Measurements from ENCODE around the gene TC2N.
"Not testable (repeated sequence)": the region's sequence is repeated elsewhere in the genome, so short reads cannot be mapped to it uniquely, and the experiment has no call there.

Gene TC2N

GRCh38 chr14:91751719-91752118, 115.6 kb downstream of the TC2N start:
- H3K4me3 ChIP-seq (ENCODE audit: low read depth, low read length) = no peak overlapping the region
- H3K4me1 ChIP-seq (ENCODE audit: control insufficient read depth, insufficient read depth, low read length) = peaks cover 7% of the 10 kb centered on the region
- no peaks in the 10 kb centered on the region for H3K36me3 ChIP-seq (ENCODE audit: control insufficient read depth, insufficient read depth, low read length)
- H3K9me3 ChIP-seq (ENCODE audit: control insufficient read depth, insufficient read depth, low read depth, low read length) = no peaks in the 10 kb centered on the region
- no peaks in the 10 kb centered on the region for H3K27me3 ChIP-seq (ENCODE audit: control insufficient read depth, insufficient read depth, low read length)
- H3K27ac ChIP-seq (ENCODE audit: low read depth, low read length) = no peak overlapping the region
- no peak overlapping the region for H3K9ac ChIP-seq (ENCODE audit: low read length)

GRCh38 chr14:91750634-91751198, 116.6 kb downstream of the TC2N start:
- Histone ChIP-seq H3K9ac (ENCODE audit: low read length) (no peak overlapping the region), H3K9me3 (ENCODE audit: control insufficient read depth, insufficient read depth, low read depth, low read length) (no peaks in the 10 kb centered on the region), H3K27ac (ENCODE audit: low read depth, low read length) (no peak overlapping the region), H3K36me3 (ENCODE audit: control insufficient read depth, insufficient read depth, low read length) (no peaks in the 10 kb centered on the region), H3K4me3 (ENCODE audit: low read depth, low read length) (no peak overlapping the region), H3K27me3 (ENCODE audit: control insufficient read depth, insufficient read depth, low read length) (no peaks in the 10 kb centered on the region), H3K4me1 (ENCODE audit: control insufficient read depth, insufficient read depth, low read length) (peaks cover 7% of the 10 kb centered on the region)

- no peak overlapping the region for H3K4me3 ChIP-seq (ENCODE audit: low read depth, low read length)
- no peaks in the 10 kb centered on the region for H3K9me3 ChIP-seq (ENCODE audit: control insufficient read depth, insufficient read depth, low read depth, low read length)
- H3K27me3 ChIP-seq (ENCODE audit: control insufficient read depth, insufficient read depth, low read length) = no peaks in the 10 kb centered on the region
- no peak overlapping the region for H3K9ac ChIP-seq (ENCODE audit: low read length)
- H3K27ac ChIP-seq (ENCODE audit: low read depth, low read length) = no peak overlapping the region
- no peaks in the 10 kb centered on the region for H3K36me3 ChIP-seq (ENCODE audit: control insufficient read depth, insufficient read depth, low read length)
- peaks cover 7% of the 10 kb centered on the region for H3K4me1 ChIP-seq (ENCODE audit: control insufficient read depth, insufficient read depth, low read length)
Measured at GRCh38 chr14:91749868-91750267, 117.5 kb downstream of the TC2N start.

- Histone ChIP-seq H3K27ac (ENCODE audit: low read depth, low read length) (no peak overlapping the region), H3K4me1 (ENCODE audit: control insufficient read depth, insufficient read depth, low read length) (no peaks in the 10 kb centered on the region), H3K36me3 (ENCODE audit: control insufficient read depth, insufficient read depth, low read length) (no peaks in the 10 kb centered on the region), H3K27me3 (ENCODE audit: control insufficient read depth, insufficient read depth, low read length) (no peaks in the 10 kb centered on the region), H3K9me3 (ENCODE audit: control insufficient read depth, insufficient read depth, low read depth, low read length) (no peaks in the 10 kb centered on the region), H3K9ac (ENCODE audit: low read length) (no peak overlapping the region), H3K4me3 (ENCODE audit: low read depth, low read length) (no peak overlapping the region)
Measured at GRCh38 chr14:91748049-91748448, 119.3 kb downstream of the TC2N start.

GRCh38 chr14:91745344-91745743, 122.0 kb downstream of the TC2N start:
- H3K27me3 ChIP-seq (ENCODE audit: control insufficient read depth, insufficient read depth, low read length) = no peaks in the 10 kb centered on the region
- H3K36me3 ChIP-seq (ENCODE audit: control insufficient read depth, insufficient read depth, low read length) = no peaks in the 10 kb centered on the region
- H3K4me1 ChIP-seq (ENCODE audit: control insufficient read depth, insufficient read depth, low read length) = no peaks in the 10 kb centered on the region
- no peak overlapping the region for H3K27ac ChIP-seq (ENCODE audit: low read depth, low read length)
- no peak overlapping the region for H3K4me3 ChIP-seq (ENCODE audit: low read depth, low read length)
- no peak overlapping the region for H3K9ac ChIP-seq (ENCODE audit: low read length)
- H3K9me3 ChIP-seq (ENCODE audit: control insufficient read depth, insufficient read depth, low read depth, low read length) = no peaks in the 10 kb centered on the region

DNA sequence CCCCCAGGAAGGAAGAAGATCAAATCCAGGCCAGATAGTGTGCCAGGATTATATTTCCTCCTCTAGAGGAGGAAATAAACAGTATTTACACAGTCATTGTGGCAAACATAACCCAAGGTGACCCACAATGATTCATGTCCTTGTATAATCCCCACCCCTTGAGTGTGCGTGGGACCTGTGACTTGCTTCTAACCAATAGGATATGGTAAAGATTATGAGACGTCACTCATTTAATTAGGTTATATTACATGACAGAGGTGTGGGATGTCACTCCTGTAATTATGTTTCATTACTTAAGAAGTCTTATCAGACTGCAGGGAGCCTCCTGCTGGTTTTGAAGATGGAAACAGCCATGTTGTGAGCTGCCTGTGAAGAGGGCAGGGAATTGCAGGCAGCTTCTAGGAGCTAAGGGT, 123.3 kb downstream of the TC2N start:
- Histone ChIP-seq H3K27ac (ENCODE audit: low read depth, low read length) (no peak overlapping the region), H3K36me3 (ENCODE audit: control insufficient read depth, insufficient read depth, low read length) (no peaks in the 10 kb centered on the region), H3K4me3 (ENCODE audit: low read depth, low read length) (no peak overlapping the region), H3K27me3 (ENCODE audit: control insufficient read depth, insufficient read depth, low read length) (no peaks in the 10 kb centered on the region), H3K9me3 (ENCODE audit: control insufficient read depth, insufficient read depth, low read depth, low read length) (no peaks in the 10 kb centered on the region), H3K4me1 (ENCODE audit: control insufficient read depth, insufficient read depth, low read length) (no peaks in the 10 kb centered on the region), H3K9ac (ENCODE audit: low read length) (no peak overlapping the region)

DNA sequence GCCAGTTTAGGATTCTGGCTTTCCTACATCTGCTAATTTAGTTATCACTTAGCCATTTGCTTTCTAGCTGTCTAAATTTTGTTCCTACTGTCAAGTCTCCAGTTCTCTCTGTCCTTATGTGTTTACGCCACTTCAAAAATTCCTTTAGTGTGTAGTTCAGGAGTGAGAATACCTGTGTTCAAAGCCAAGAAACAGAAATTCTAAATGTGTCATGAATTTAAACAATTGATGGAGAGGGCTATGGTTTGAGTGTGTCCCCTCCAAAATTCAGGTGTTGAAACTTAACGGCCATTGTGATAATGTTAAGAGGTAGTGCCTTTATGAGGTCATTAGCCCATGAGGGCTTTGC, 124.1 kb downstream of the TC2N start:
- Histone ChIP-seq H3K4me3 (ENCODE audit: low read depth, low read length) (no peak overlapping the region), H3K9ac (ENCODE audit: low read length) (no peak overlapping the region), H3K9me3 (ENCODE audit: control insufficient read depth, insufficient read depth, low read depth, low read length) (no peaks in the 10 kb centered on the region), H3K4me1 (ENCODE audit: control insufficient read depth, insufficient read depth, low read length) (no peaks in the 10 kb centered on the region), H3K36me3 (ENCODE audit: control insufficient read depth, insufficient read depth, low read length) (no peaks in the 10 kb centered on the region), H3K27me3 (ENCODE audit: control insufficient read depth, insufficient read depth, low read length) (no peaks in the 10 kb centered on the region), H3K27ac (ENCODE audit: low read depth, low read length) (no peak overlapping the region)

GRCh38 chr14:91742621-91743304, 124.6 kb downstream of the TC2N start:
- H3K4me3 ChIP-seq (ENCODE audit: low read depth, low read length) = no peak overlapping the region
- no peaks in the 10 kb centered on the region for H3K9me3 ChIP-seq (ENCODE audit: control insufficient read depth, insufficient read depth, low read depth, low read length)
- H3K27me3 ChIP-seq (ENCODE audit: control insufficient read depth, insufficient read depth, low read length) = no peaks in the 10 kb centered on the region
- no peaks in the 10 kb centered on the region for H3K4me1 ChIP-seq (ENCODE audit: control insufficient read depth, insufficient read depth, low read length)
- H3K36me3 ChIP-seq (ENCODE audit: control insufficient read depth, insufficient read depth, low read length) = no peaks in the 10 kb centered on the region
- no peak overlapping the region for H3K9ac ChIP-seq (ENCODE audit: low read length)
- no peak overlapping the region for H3K27ac ChIP-seq (ENCODE audit: low read depth, low read length)

GRCh38 chr14:91739867-91740266, 127.5 kb downstream of the TC2N start:
- H3K9me3 ChIP-seq (ENCODE audit: control insufficient read depth, insufficient read depth, low read depth, low read length); H3K9ac ChIP-seq (ENCODE audit: low read length); H3K27me3 ChIP-seq (ENCODE audit: control insufficient read depth, insufficient read depth, low read length); H3K27ac ChIP-seq (ENCODE audit: low read depth, low read length); H3K36me3 ChIP-seq (ENCODE audit: control insufficient read depth, insufficient read depth, low read length); H3K4me3 ChIP-seq (ENCODE audit: low read depth, low read length); H3K4me1 ChIP-seq (ENCODE audit: control insufficient read depth, insufficient read depth, low read length): not testable (repeated sequence)

GRCh38 chr14:91737619-91738018, 129.7 kb downstream of the TC2N start:
- Histone ChIP-seq H3K27ac (ENCODE audit: low read depth, low read length) (no peak overlapping the region), H3K9ac (ENCODE audit: low read length) (no peak overlapping the region), H3K4me1 (ENCODE audit: control insufficient read depth, insufficient read depth, low read length) (no peaks in the 10 kb centered on the region), H3K9me3 (ENCODE audit: control insufficient read depth, insufficient read depth, low read depth, low read length) (no peaks in the 10 kb centered on the region), H3K27me3 (ENCODE audit: control insufficient read depth, insufficient read depth, low read length) (no peaks in the 10 kb centered on the region), H3K4me3 (ENCODE audit: low read depth, low read length) (no peak overlapping the region), H3K36me3 (ENCODE audit: control insufficient read depth, insufficient read depth, low read length) (no peaks in the 10 kb centered on the region)

DNA sequence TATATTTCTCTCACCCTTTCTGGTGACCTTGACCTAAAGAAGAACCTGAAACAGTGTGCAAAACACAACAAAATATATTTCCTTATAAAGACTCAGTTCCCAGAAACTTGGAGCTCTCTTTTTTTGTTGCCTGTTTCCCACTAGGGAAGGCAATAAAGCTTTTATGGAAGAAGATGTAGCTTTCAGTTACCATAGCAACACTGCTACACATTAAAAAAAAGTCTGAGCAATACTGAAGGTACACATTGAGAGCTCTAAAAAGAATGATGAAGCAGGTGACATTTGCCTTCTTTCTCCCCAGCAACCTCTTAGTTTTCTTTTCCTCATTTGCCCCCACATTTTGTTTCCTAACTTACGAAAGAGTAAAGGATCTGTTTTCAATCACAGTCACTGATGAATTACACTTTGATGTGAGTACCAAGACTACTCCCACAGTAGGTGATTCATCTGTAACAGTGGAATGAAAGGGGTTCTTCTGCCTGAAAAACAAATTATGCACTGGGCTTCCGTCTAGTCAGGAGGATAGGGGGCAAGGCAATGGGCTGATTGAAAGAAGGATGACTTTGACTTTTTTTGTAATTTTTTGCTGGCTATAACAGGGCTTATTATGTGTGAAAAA, 134.4 kb downstream of the TC2N start:
- Histone ChIP-seq H3K27ac (ENCODE audit: low read depth, low read length) (no peak overlapping the region), H3K9me3 (ENCODE audit: control insufficient read depth, insufficient read depth, low read depth, low read length) (no peaks in the 10 kb centered on the region), H3K36me3 (ENCODE audit: control insufficient read depth, insufficient read depth, low read length) (no peaks in the 10 kb centered on the region), H3K4me1 (ENCODE audit: control insufficient read depth, insufficient read depth, low read length) (no peaks in the 10 kb centered on the region), H3K27me3 (ENCODE audit: control insufficient read depth, insufficient read depth, low read length) (no peaks in the 10 kb centered on the region), H3K4me3 (ENCODE audit: low read depth, low read length) (no peak overlapping the region), H3K9ac (ENCODE audit: low read length) (no peak overlapping the region)
